Right renal cortex interstitium (tissue), 3 donors: ENCODE measurements around the gene ANKDD1B. TPM values are rescaled to one million over a fixed set of nuclear protein-coding genes. Genes with fewer than 3 reads are reported as not detected.

Experiments
- DNase-seq, 3 donors: peaks; one replicate each; pipeline ENCODE4 v3.0.0-alpha.2; 2013; ENCODE audit warnings: low read depth in 3 of 3, low spot score in 2 of 3
- polyA plus RNA-seq, 3 donors: library from polyadenylated mRNA; unstranded; fragments of 120-200 nt; gene quantifications; one replicate each; pipeline ENCODE4 v1.2.1, GENCODE V29; 2013; ENCODE audit not compliant: insufficient read length in 3 of 3

ANKDD1B gene
- polyA plus RNA-seq, 3 donors = 4.7 to 5.6 (median 5.2) TPM

- no peak for DNase-seq
Observed at GRCh38 chr5:75656311-75657003, 45.2 kb downstream of the ANKDD1B start.

- no peak for DNase-seq
Observed at GRCh38 chr5:75659791-75660450, 48.7 kb downstream of the ANKDD1B start.

- no peak for DNase-seq
Observed at GRCh38 chr5:75660678-75661465, 49.6 kb downstream of the ANKDD1B start.

GRCh38 chr5:75662061-75662460 lies 50.8 kb downstream of the ANKDD1B start:
- no peak for DNase-seq

GRCh38 chr5:75663579-75664284 lies 52.5 kb downstream of the ANKDD1B start:
- no peak for DNase-seq

GRCh38 chr5:75664979-75665378 lies 53.7 kb downstream of the ANKDD1B start:
- DNase-seq = no peak

DNA sequence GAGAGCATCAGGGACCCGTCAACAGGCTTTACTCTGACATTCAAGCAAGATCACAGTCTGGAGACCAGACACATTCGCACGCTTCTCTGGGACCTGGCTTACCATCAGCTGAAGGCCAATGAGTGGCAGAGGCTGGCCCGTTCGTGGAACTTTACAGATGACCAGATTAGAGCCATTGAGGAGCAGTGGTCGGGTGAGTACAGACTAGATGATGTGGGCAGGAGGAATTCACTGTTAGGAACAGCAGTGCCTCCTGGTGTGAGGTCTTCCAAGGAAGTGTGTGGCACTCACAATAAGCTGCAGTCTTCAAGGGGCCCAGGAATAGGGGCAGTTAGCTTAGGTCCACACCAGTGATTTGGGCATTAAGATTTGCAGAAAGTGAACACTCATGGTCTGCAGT lies 55.5 kb downstream of the ANKDD1B start:
- DNase-seq = no peak

GRCh38 chr5:75667586-75667985 lies 56.3 kb downstream of the ANKDD1B start:
- no peak for DNase-seq

DNA sequence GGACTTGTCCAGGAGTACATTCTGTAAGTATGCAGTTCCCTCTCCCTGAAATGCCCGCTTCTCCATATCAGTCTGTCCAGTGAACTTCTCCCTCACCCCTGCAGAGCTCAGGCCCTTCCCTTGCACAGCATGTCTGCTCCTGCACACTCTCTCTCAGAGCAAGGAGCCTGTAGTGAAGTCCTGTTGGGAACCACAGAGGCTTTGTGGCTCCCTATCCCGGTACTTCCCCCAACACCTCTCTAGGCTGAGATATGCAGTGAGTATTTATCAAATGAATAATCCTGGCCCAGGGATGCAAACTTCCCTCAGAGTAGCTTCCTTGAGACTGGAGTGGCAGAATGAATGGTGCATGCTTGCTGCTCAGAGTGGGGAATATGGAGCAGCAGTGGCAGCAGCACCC lies 57.2 kb downstream of the ANKDD1B start:
- no peak for DNase-seq

GRCh38 chr5:75668977-75669689 lies 57.9 kb downstream of the ANKDD1B start:
- DNase-seq = no peak

GRCh38 chr5:75670577-75670976 lies 59.3 kb downstream of the ANKDD1B start:
- peak in 1 of 3 donors; percentile 47 for DNase-seq

GRCh38 chr5:75671506-75671905 lies 60.3 kb downstream of the ANKDD1B start:
- no peak for DNase-seq

DNA sequence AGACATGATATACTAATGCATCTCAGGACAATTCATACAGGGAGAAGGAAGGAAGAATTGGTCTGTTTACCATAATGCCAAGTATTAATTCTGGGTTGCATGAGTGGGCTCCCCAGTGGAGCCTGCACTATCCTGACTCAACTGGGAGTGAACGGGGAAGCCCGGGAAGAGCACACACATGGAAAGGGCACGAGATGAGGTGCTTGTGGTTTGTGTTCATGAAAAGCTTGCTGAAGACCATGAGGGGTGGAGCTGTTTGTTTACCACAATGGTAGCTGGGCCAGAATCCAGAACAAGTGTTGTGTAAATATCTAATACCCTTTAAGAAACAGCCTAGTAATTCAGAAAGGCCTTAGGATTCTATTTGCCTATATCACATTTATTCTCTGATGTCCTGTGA lies 61.4 kb downstream of the ANKDD1B start:
- no peak for DNase-seq

DNA sequence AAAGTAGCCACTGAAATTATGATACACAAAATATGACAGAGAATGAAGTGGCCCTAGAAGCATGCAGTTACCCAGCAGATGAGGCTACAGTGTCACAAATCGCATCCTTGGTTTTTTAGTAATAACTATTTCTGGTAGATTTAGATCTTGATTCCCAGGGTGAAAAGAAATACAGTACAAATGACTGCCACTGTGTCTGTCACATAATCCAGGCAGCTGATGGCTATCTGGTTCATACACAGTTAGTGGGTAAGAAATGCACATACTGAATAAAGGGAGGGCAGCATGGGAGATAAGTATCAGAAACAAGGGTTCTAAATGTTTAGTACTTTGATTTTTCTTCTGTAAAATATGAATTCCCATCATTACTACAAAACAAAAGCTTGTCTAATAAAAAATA lies 64.5 kb downstream of the ANKDD1B start:
- no peak for DNase-seq

- no peak for DNase-seq
Observed at GRCh38 chr5:75677607-75678006, 66.4 kb downstream of the ANKDD1B start.

DNA sequence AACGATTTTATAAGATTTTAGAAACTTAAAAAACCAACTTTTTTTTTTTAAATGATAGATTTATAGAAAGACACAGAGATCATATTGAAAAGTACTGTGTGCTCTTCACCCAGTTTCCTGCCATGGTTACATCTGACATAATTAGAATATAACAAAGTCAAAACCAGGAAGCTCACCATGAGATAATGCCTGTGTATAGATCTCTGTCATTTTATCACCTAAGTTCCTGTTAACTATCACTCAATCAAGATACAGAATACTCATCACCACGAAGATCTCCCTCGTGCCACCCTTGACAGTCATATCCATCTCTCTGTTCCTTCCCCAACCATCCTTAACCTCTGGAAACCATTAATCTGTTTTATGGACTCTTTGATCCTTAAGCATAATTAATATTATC lies 66.9 kb downstream of the ANKDD1B start:
- no peak for DNase-seq

- DNase-seq = peak in 1 of 3 donors; percentile 33
Observed at GRCh38 chr5:75681125-75681830, 70.0 kb downstream of the ANKDD1B start.

- DNase-seq = no peak
Observed at GRCh38 chr5:75685141-75685540, 73.9 kb downstream of the ANKDD1B start.

GRCh38 chr5:75686480-75686879 lies 75.2 kb downstream of the ANKDD1B start:
- no peak for DNase-seq

- no peak for DNase-seq
Observed at GRCh38 chr5:75690669-75691068, 79.4 kb downstream of the ANKDD1B start.
